GM06990 (cell line): ENCODE measurements around the gene COPE.

Source experiments
- DNase-seq: peaks from one replicate; pipeline ENCODE4 v3.0.0-alpha.2; 2011; ENCODE audit not compliant: insufficient read length; ENCODE audit errors: extremely low read depth
- H3K27me3 ChIP-seq: replicated peaks from 2 replicates; pipeline ENCODE4 v1.6.0; 2011; ENCODE audit warnings: low read length; ENCODE audit not compliant: control insufficient read depth, insufficient read depth
- H3K36me3 ChIP-seq: 2 replicates; pipeline ENCODE4 v1.5.1; 2011; ENCODE audit warnings: low read length; ENCODE audit not compliant: control insufficient read depth, insufficient read depth
- H3K4me3 ChIP-seq: replicated peaks from 2 replicates; pipeline ENCODE4 v1.5.1; 2011; ENCODE audit warnings: low read depth, mild to moderate bottlenecking, control low read depth, low read length
- CTCF ChIP-seq: IDR thresholded peaks from 2 replicates; pipeline ENCODE4 v1.5.1; 2011; ENCODE audit warnings: low read length, control low read depth, mild to moderate bottlenecking, inconsistent platforms; ENCODE audit not compliant: insufficient read depth, poor library complexity, severe bottlenecking

Gene COPE

GRCh38 chr19:18948976-18949356 is 29.8 kb upstream of the COPE start:
- TF ChIP-seq CTCF = no peak
- Histone ChIP-seq H3K4me3 (no peak overlapping the region), H3K27me3 (no peaks in the 10 kb centered on the region; the same call in 1 of the 2 replicates), H3K36me3 (no peaks in the 10 kb centered on the region)
- no peak for DNase-seq

GRCh38 chr19:18948075-18948975 is 29.1 kb upstream of the COPE start:
- H3K4me3 ChIP-seq = no peak overlapping the region
- DNase-seq = no peak
- no peaks in the 10 kb centered on the region; the same call in 1 of the 2 replicates for H3K27me3 ChIP-seq
- TF ChIP-seq CTCF = no peak
- H3K36me3 ChIP-seq = no peaks in the 10 kb centered on the region

- Histone ChIP-seq H3K27me3 (no peaks in the 10 kb centered on the region), H3K36me3 (no peaks in the 10 kb centered on the region), H3K4me3 (no peak overlapping the region)
- peak; percentile 51 for DNase-seq
- TF ChIP-seq CTCF = no peak
These were observed 27.7 kb upstream of the COPE start for GRCh38 chr19:18946918-18947317.

- DNase-seq = no peak
- no peak for TF ChIP-seq CTCF
- no peak overlapping the region for H3K4me3 ChIP-seq
These were observed 27.1 kb upstream of the COPE start for GRCh38 chr19:18946335-18946734.

GRCh38 chr19:18945297-18945696 is 26.1 kb upstream of the COPE start:
- DNase-seq = no peak
- Histone ChIP-seq H3K27me3 (no peaks in the 10 kb centered on the region), H3K36me3 (no peaks in the 10 kb centered on the region), H3K4me3 (no peak overlapping the region)
- TF ChIP-seq CTCF = no peak

More at GRCh38 chr19:18946335-18946734, 27.1 kb upstream of the COPE start:
- H3K36me3 ChIP-seq = no peaks in the 10 kb centered on the region
- H3K27me3 ChIP-seq = no peaks in the 10 kb centered on the region
